ENCODE results near the gene CD19. TPM values are rescaled to one million over a fixed set of nuclear protein-coding genes. Genes with fewer than 3 reads are reported as not detected.

CD19 gene
- total RNA-seq, 2 donors from 2014 or later, result 0.64 to 1.2 TPM

Other genes starting within 250 kb of the CD19 start
- 100 to 1,000 TPM; 550 to 645 TPM for gene EIF3C, start 220.5 kb upstream of the CD19 start, total RNA-seq
- 1 to 10 TPM; 3.0 to 4.0 TPM for gene NPIPB9, start 180.2 kb upstream of the CD19 start, total RNA-seq
- gene ATXN2L, start 109.0 kb upstream of the CD19 start, total RNA-seq, result 10 to 100 TPM; 86.6 to 98.5 TPM
- 100 to 1,000 TPM; 221 to 301 TPM for gene TUFM, start 85.6 kb upstream of the CD19 start, total RNA-seq
- gene SH2B1, start 68.1 kb upstream of the CD19 start, total RNA-seq, result 10 to 100 TPM; 84.3 to 90.0 TPM
- gene ATP2A1, start 53.5 kb upstream of the CD19 start, total RNA-seq, result 1 to 10 TPM in 1 of 2 donors, under 1 TPM in 1; 0.47 to 1.3 TPM
- gene RABEP2, start 6.7 kb upstream of the CD19 start, total RNA-seq, result 10 to 100 TPM; 39.6 to 41.4 TPM
- gene NFATC2IP, start 19.0 kb downstream of the CD19 start, total RNA-seq, result 10 to 100 TPM; 42.9 to 52.0 TPM
- gene SPNS1, start 42.8 kb downstream of the CD19 start, total RNA-seq, result 10 to 100 TPM; 31.1 to 32.0 TPM
- gene LAT, start 53.1 kb downstream of the CD19 start, total RNA-seq, result 1 to 10 TPM; 6.9 to 7.2 TPM